NCI-H1105 (cell line): ENCODE results near the gene GUCY1A1.
"Not testable (repeated sequence)": the region's sequence is repeated elsewhere in the genome, so short reads cannot be mapped to it uniquely, and the experiment has no call there.

ENCODE experiments used
- DNase-seq: peaks from one replicate; lab custom pipeline; 2025; lab: John Stamatoyannopoulos, UW

GUCY1A1 gene

DNA sequence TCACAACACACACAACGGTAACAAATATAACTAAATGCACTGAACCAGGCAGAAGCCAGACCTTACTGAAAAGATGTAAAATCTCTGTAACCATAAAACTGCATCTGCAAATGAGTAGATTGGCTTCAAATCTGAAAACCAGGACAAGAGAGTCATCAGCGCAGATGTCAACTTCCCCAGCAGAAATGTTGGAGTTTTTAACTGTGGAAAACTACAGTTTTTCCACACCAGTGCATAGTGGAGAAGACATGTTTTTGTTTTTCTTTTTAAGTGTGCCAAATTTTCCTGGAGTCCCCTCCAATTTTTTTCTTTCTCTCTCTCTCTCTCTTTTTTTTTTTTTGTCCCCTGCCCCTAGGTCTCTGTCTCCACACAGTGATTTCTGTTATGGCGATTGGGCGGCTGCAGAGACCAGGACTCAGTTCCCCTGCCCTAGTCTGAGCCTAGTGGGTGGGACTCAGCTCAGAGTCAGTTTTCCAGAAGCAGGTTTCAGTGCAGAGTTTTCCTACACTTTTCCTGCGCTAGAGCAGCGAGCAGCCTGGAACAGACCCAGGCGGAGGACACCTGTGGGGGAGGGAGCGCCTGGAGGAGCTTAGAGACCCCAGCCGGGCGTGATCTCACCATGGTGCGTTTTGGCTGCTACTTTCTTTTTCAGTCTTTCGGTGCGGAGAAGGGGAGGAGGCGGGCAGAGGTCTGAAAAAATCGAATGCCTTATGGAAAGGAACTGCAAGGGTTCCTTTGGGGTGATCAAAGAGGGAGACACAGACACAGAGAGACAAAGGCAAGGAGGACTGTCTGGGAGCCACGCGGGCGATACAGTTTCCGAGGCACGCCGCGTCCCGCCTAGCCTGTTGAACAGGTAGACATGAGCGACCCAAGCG, at the start of gene GUCY1A1:
Gene GUCY1A1 (plus strand): TSS at position 505 of the 878 bp plus-strand sequence. CDS start 30,020 bp downstream, outside the sequence.
- peak; percentile 4 for DNase-seq

GRCh38 chr4:155617296-155617695, 49.4 kb upstream of the GUCY1A1 start:
- no peak for DNase-seq

DNA sequence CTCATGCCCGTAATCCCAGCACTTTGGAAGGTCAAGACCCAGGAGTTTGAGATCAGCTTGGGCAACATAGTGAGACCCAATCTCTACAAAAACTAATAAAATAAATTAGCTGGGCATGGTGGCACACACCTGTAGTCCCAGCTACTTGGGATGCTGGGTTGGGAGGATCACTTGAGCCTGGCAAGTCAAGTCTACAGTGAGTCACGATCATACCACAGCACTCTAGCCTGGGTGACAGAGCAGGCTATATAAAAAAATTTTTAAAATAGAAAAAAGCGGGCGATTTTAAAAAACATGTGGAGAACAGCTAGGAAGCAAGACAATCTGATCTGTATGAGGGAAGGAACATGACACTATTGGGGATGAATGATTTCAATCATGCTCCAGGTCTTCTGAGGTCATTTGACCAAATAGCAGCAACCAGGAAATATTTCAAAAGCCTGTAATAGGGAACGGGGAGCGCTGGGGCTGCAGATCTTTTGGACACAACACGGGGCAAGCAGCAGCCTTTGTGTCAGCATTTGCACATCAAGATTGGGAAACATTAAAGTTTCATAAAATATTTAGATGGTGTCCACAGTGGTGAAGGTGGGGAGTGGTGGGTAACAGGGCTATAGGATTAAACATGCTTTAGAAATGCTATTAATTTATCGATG, 48.3 kb upstream of the GUCY1A1 start:
- DNase-seq, result no peak

GRCh38 chr4:155620637-155621036, 46.0 kb upstream of the GUCY1A1 start:
- no peak for DNase-seq

DNA sequence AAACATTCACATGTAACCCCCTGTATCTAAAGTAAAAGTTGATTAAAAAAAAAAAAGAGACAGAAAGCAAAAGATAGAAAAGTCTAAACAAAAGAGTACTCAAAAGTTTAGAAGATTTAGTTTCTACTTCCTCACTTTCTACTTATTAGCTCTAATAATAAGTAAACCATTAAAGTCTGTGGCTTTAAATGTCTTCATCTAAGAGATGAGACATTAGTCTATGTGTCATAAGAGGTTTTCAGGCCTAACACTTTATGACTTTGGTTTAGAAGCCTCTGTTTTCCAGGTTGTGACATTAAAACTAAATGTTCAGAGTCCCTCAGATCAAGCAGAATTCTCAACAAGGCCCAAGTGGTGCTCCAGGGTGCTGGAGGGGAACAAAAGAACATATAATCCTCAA, 42.2 kb upstream of the GUCY1A1 start:
- DNase-seq, result no peak

- no peak for DNase-seq
These were observed 40.1 kb upstream of the GUCY1A1 start for GRCh38 chr4:155626561-155626960.

- DNase-seq, result no peak
These were observed 37.3 kb upstream of the GUCY1A1 start for GRCh38 chr4:155629183-155629825.

- no peak for DNase-seq
These were observed 36.7 kb upstream of the GUCY1A1 start for GRCh38 chr4:155629956-155630355.

- no peak for DNase-seq
These were observed 34.3 kb upstream of the GUCY1A1 start for GRCh38 chr4:155632310-155632840.

DNA sequence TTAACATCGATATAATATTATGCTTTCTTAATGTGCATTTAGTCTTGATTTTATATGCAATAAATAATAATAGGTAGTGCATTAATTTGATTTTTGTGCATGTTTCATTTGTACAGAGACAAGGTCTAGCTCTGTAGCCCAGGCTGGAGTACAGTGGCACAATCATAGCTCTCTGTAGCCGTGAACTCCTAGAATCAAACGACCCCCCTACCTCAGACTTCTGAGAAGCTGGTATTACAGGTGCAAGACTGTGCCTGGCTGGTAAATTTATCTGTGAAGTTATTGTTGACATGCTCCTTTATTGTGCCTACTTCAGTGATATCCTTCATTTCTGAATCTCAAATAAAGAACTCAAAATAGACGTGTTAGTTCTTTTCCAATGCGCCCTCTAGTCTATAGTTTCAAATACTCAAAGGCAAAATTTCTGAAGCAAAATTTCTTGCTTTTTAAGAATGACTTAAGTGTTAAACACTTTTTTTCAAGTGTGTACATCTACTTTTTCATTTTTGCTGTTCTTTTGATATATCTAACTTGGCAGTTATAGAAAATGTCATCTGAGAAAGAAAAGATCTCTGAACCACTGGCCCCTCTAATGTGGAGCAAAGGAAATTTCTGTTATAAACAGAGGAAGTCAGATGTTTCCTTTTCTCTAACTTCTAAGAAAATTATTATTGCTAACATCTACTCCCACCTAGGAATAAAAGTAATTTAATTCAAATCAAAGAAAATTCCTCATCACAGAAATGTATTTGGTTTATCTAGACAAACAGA, 28.3 kb upstream of the GUCY1A1 start:
- no peak for DNase-seq

GRCh38 chr4:155639704-155640523, 26.7 kb upstream of the GUCY1A1 start:
- no peak for DNase-seq

DNA sequence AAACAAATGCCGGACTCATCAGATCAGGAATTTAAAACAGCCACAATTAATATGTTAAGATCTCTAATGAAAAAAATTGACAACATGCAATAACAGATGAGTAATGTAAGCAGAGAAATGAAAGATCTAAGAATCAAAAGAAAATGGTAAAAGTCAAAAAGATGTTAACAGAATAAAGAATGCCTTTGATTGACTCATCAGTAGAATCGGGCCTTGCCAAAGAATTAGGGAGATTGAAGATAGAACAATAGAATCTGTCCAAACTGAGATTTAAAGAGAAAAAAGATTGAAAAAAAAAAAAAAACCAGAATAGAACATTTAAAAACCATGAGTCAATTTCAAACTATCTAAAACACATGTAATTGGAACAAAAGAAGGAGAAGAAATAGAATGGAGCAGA, 25.9 kb upstream of the GUCY1A1 start:
- DNase-seq, result no peak

GRCh38 chr4:155643087-155643486, 23.6 kb upstream of the GUCY1A1 start:
- no peak for DNase-seq

DNA sequence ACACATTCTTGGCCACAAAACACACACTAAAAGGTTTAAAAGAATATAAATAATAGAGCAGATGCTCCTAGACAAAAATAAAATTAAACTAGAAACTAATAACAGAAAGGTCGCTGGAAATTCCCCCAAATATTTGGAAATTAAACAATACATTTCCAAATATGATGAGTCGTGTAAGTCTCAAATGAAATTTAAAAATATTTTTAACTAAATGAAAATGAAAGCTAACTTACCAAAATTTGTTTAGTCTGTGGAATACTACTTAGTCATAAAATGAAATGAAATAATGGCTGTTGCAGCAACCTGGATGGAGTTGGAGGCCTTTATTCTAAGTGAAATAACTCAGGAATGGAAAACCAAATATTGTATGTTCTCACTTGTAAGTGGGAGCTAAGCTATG, 20.6 kb upstream of the GUCY1A1 start:
- no peak for DNase-seq

DNA sequence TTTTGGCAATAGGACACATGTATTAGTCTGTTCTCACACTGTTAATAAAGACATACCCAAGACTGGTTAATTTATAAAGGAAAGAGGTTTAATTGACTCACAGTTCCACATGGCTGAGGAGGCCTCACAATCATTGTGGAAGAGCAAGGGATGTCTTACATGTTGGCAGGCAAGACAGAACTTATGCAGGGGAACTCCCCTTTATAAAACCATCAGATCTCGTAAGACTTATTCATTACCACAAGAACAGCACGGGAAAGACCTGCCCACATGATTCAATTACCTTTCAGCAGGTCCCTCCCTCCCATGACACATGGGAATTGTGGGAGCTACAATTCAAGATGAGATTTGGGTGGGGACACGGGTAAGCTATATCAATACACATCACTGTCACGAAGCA, 15.9 kb upstream of the GUCY1A1 start:
- DNase-seq, result not testable (repeated sequence)

- no peak for DNase-seq
These were observed 13.6 kb upstream of the GUCY1A1 start for GRCh38 chr4:155653052-155653451.

GRCh38 chr4:155656025-155656424, 10.6 kb upstream of the GUCY1A1 start:
- DNase-seq, result no peak

DNA sequence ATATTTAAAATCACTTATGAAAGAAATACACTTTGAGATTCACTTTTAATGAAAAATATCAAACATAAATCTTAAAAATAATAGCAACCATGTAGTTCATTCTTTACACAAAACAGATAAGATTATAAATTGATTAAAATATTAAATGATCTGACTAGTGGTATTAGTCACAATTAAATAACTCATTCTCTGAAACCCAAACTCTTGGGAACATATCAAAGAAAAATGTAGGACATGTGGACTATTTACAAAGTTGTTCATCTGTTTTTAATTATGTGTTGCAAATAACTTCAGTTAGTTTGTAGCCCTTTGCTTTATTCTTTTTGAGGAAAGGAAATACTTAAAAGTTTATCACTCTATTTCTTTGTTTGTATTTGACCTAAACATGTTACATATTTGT, 9.5 kb upstream of the GUCY1A1 start:
- no peak for DNase-seq

- DNase-seq, result no peak
These were observed 8.5 kb upstream of the GUCY1A1 start for GRCh38 chr4:155657985-155658680.

GRCh38 chr4:155658681-155659064, 8.0 kb upstream of the GUCY1A1 start:
- no peak for DNase-seq
